Measurements from ENCODE around the gene DDX50. TPM values are rescaled to one million over a fixed set of nuclear protein-coding genes. Genes with fewer than 3 reads are reported as not detected.
A peak's percentile ranks its signal among the peaks of the same experiment; 100 is the strongest.

Gene DDX50
- total RNA-seq, 1 experiment from 2014 or later = 37.1 TPM

DNA sequence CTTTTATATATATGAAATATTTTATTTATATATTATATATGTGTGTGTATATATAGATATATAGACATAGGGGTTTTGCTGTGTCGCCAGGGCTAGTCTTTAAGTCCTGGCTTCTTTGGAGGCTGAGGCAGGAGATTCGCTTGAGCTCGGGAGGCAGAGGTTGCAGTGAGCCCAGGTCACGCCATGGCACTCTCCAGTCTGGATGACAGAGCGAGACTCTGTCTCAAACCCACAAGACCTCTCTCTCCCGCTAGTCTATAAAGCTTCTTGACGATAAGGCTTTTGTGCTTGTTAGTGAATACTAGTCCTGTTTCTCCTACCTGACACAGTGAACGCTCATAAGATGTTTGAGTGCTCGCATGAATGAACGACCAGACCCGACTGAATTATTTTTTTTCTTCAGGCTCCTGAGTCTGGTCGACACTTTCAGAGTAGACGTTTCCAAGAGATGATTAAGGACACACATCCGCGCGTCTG is 54.3 kb downstream of the DDX50 start (continued):
- TF ChIP-seq, protein P1, sequence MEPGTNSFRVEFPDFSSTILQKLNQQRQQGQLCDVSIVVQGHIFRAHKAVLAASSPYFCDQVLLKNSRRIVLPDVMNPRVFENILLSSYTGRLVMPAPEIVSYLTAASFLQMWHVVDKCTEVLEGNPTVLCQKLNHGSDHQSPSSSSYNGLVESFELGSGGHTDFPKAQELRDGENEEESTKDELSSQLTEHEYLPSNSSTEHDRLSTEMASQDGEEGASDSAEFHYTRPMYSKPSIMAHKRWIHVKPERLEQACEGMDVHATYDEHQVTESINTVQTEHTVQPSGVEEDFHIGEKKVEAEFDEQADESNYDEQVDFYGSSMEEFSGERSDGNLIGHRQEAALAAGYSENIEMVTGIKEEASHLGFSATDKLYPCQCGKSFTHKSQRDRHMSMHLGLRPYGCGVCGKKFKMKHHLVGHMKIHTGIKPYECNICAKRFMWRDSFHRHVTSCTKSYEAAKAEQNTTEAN (CRISPR knock-in tag; IDR thresholded peaks at IDR 0.05) = no peak
- TF ChIP-seq, protein P2, sequence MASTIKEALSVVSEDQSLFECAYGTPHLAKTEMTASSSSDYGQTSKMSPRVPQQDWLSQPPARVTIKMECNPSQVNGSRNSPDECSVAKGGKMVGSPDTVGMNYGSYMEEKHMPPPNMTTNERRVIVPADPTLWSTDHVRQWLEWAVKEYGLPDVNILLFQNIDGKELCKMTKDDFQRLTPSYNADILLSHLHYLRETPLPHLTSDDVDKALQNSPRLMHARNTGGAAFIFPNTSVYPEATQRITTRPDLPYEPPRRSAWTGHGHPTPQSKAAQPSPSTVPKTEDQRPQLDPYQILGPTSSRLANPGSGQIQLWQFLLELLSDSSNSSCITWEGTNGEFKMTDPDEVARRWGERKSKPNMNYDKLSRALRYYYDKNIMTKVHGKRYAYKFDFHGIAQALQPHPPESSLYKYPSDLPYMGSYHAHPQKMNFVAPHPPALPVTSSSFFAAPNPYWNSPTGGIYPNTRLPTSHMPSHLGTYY (CRISPR knock-in tag; IDR thresholded peaks at IDR 0.05) = no peak
- TF ChIP-seq TEAD1 (CRISPR knock-in tag; IDR thresholded peaks at IDR 0.05) (no peak), GRHL2 (CRISPR knock-in tag; IDR thresholded peaks at IDR 0.05; ENCODE audit: insufficient replicate concordance, severe bottlenecking) (no peak), GTF2I (CRISPR knock-in tag; conservative IDR thresholded peaks at IDR 0.05) (no peak), GABPB1 (CRISPR knock-in tag; IDR thresholded peaks at IDR 0.05) (no peak), SP1 (CRISPR knock-in tag; conservative IDR thresholded peaks at IDR 0.05) (no peak), ZBTB21 (CRISPR knock-in tag; IDR thresholded peaks at IDR 0.05; ENCODE audit: borderline replicate concordance) (no peak), NFYB (CRISPR knock-in tag; conservative IDR thresholded peaks at IDR 0.05; ENCODE audit: low read depth) (no peak), ZNF317 (CRISPR knock-in tag; IDR thresholded peaks at IDR 0.05; ENCODE audit: borderline replicate concordance, low read depth) (no peak)
- TF ChIP-seq, protein P3, sequence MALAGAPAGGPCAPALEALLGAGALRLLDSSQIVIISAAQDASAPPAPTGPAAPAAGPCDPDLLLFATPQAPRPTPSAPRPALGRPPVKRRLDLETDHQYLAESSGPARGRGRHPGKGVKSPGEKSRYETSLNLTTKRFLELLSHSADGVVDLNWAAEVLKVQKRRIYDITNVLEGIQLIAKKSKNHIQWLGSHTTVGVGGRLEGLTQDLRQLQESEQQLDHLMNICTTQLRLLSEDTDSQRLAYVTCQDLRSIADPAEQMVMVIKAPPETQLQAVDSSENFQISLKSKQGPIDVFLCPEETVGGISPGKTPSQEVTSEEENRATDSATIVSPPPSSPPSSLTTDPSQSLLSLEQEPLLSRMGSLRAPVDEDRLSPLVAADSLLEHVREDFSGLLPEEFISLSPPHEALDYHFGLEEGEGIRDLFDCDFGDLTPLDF (CRISPR knock-in tag; IDR thresholded peaks at IDR 0.05) = no peak

DNA sequence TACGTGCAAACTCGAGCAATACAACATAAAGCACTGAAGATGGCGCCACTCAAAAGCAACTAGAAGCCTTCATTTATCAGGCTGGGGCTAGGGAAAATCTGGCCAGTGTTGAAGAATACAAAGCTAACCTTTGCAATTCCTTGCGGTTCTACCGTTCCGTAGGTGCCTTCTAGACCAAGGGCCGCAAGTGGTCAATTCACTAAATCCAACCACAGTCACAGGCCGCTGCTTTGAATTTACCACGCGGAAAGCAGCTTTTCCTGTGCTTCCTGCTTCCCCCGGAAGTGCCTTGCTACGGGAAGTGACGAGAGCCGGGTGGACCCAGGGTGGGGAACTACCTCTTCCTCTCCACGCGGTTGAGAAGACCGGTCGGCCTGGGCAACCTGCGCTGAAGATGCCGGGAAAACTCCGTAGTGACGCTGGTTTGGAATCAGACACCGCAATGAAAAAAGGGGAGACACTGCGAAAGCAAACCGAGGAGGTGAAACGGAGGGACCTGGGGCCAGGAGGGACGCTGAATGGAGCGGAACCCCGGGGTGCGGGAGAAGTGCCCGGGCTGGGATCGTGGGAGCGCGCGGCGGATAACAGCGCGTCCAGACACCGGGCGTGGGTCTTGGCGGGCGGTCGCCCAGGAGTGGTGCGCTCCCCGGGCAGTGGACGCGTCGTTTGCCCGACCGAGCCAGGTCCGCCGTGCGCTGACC is 54.9 kb downstream of the DDX50 start, which contains the start of gene DDX21:
Gene DDX21, plus strand, starts transcription at position 339 of the 701 bp plus-strand sequence. Its CDS starts 56 bp downstream, at position 395.
- H3K36me3 Mint-ChIP-seq = peaks cover 20% of the 10 kb centered on the region
- POLR2A ChIA-PET = interaction anchor here (0.6 to 1.1 kb wide), 3 partner anchors 55 to 424 kb away, joined by 3 read pairs; partner anchors contain the start of gene DDX50
- peak within 1 kb of the TSS; percentile 99 for H3K27ac Mint-ChIP-seq
- TF ChIP-seq ZNF263 (CRISPR knock-in tag; IDR thresholded peaks at IDR 0.05; ENCODE audit: low read depth) (0 out of 2 replicates have a peak, but pooled peaks have one; percentile 8), GABPB1 (CRISPR knock-in tag; IDR thresholded peaks at IDR 0.05) (peak; percentile 57; the same call in 1 of the 2 replicates), KAT7 (CRISPR knock-in tag; IDR thresholded peaks at IDR 0.05; ENCODE audit: borderline replicate concordance) (peak; percentile 93; the same call in 1 of the 2 replicates), FOXJ3 (CRISPR knock-in tag; IDR thresholded peaks at IDR 0.05; ENCODE audit: borderline replicate concordance) (no peak), SP1 (CRISPR knock-in tag; conservative IDR thresholded peaks at IDR 0.05) (peak; percentile 86), GTF2I (CRISPR knock-in tag; conservative IDR thresholded peaks at IDR 0.05) (no peak), TP53 (CRISPR knock-in tag; IDR thresholded peaks at IDR 0.05) (no peak), FOXK1 (CRISPR knock-in tag; IDR thresholded peaks at IDR 0.05) (peak; percentile 92)
- TF ChIP-seq, protein P4, sequence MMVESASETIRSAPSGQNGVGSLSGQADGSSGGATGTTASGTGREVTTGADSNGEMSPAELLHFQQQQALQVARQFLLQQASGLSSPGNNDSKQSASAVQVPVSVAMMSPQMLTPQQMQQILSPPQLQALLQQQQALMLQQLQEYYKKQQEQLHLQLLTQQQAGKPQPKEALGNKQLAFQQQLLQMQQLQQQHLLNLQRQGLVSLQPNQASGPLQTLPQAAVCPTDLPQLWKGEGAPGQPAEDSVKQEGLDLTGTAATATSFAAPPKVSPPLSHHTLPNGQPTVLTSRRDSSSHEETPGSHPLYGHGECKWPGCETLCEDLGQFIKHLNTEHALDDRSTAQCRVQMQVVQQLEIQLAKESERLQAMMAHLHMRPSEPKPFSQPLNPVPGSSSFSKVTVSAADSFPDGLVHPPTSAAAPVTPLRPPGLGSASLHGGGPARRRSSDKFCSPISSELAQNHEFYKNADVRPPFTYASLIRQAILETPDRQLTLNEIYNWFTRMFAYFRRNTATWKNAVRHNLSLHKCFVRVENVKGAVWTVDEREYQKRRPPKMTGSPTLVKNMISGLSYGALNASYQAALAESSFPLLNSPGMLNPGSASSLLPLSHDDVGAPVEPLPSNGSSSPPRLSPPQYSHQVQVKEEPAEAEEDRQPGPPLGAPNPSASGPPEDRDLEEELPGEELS (CRISPR knock-in tag; IDR thresholded peaks at IDR 0.05) = peak; percentile 21; the same call in 1 of the 2 replicates
- TF ChIP-seq, protein P5, sequence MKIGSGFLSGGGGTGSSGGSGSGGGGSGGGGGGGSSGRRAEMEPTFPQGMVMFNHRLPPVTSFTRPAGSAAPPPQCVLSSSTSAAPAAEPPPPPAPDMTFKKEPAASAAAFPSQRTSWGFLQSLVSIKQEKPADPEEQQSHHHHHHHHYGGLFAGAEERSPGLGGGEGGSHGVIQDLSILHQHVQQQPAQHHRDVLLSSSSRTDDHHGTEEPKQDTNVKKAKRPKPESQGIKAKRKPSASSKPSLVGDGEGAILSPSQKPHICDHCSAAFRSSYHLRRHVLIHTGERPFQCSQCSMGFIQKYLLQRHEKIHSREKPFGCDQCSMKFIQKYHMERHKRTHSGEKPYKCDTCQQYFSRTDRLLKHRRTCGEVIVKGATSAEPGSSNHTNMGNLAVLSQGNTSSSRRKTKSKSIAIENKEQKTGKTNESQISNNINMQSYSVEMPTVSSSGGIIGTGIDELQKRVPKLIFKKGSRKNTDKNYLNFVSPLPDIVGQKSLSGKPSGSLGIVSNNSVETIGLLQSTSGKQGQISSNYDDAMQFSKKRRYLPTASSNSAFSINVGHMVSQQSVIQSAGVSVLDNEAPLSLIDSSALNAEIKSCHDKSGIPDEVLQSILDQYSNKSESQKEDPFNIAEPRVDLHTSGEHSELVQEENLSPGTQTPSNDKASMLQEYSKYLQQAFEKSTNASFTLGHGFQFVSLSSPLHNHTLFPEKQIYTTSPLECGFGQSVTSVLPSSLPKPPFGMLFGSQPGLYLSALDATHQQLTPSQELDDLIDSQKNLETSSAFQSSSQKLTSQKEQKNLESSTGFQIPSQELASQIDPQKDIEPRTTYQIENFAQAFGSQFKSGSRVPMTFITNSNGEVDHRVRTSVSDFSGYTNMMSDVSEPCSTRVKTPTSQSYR (CRISPR knock-in tag; IDR thresholded peaks at IDR 0.05) = 0 out of 2 replicates have a peak, but pooled peaks have one; percentile 36
- TF ChIP-seq, protein P6, sequence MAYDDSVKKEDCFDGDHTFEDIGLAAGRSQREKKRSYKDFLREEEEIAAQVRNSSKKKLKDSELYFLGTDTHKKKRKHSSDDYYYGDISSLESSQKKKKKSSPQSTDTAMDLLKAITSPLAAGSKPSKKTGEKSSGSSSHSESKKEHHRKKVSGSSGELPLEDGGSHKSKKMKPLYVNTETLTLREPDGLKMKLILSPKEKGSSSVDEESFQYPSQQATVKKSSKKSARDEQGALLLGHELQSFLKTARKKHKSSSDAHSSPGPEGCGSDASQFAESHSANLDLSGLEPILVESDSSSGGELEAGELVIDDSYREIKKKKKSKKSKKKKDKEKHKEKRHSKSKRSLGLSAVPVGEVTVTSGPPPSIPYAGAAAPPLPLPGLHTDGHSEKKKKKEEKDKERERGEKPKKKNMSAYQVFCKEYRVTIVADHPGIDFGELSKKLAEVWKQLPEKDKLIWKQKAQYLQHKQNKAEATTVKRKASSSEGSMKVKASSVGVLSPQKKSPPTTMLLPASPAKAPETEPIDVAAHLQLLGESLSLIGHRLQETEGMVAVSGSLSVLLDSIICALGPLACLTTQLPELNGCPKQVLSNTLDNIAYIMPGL (CRISPR knock-in tag; IDR thresholded peaks at IDR 0.05) = peak; percentile 73; the same call in 1 of the 2 replicates
- TF ChIP-seq, protein P1 (CRISPR knock-in tag; IDR thresholded peaks at IDR 0.05) = no peak
- TF ChIP-seq, protein P7, sequence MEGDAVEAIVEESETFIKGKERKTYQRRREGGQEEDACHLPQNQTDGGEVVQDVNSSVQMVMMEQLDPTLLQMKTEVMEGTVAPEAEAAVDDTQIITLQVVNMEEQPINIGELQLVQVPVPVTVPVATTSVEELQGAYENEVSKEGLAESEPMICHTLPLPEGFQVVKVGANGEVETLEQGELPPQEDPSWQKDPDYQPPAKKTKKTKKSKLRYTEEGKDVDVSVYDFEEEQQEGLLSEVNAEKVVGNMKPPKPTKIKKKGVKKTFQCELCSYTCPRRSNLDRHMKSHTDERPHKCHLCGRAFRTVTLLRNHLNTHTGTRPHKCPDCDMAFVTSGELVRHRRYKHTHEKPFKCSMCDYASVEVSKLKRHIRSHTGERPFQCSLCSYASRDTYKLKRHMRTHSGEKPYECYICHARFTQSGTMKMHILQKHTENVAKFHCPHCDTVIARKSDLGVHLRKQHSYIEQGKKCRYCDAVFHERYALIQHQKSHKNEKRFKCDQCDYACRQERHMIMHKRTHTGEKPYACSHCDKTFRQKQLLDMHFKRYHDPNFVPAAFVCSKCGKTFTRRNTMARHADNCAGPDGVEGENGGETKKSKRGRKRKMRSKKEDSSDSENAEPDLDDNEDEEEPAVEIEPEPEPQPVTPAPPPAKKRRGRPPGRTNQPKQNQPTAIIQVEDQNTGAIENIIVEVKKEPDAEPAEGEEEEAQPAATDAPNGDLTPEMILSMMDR (IDR thresholded peaks at IDR 0.05) = no peak

More for the DNA sequence above, 54.9 kb downstream of the DDX50 start, which contains the start of gene DDX21:
- Mint-ChIP-seq H3K4me3 (peak within 1 kb of the TSS; percentile 99), H3K4me1 (peaks cover 9% of the 10 kb centered on the region), H3K9me3 (peaks cover 3% of the 10 kb centered on the region; the same call in 1 of the 2 replicates), H3K27me3 (ENCODE audit: low read depth) (no peaks in the 10 kb centered on the region)
- ATAC-seq = peak; percentile 85
- peak; percentile 75 for DNase-seq (ENCODE audit: low spot score)
- CTCF ChIA-PET = interaction anchor here (0.9 to 2.0 kb wide), 11 partner anchors 14 to 549 kb away, joined by 3 to 7 read pairs (median 3); partner anchors contain the start of genes RUFY2 and STOX1

Data from WTC11 (cell line).